HG03558 (cell line): Measurements from ENCODE around the gene RUFY3.
A peak's percentile ranks its signal among the peaks of the same experiment; 100 is the strongest.
"Not testable (repeated sequence)": the region's sequence is repeated elsewhere in the genome, so short reads cannot be mapped to it uniquely, and the experiment has no call there.

Experiments
- ATAC-seq: cut with Tn5 transposase; IDR thresholded peaks from one replicate; pipeline ENCODE4 v1.9.1; 2021; ENCODE audit warnings: moderate number of reproducible peaks; ENCODE audit not compliant: unreplicated experiment; ENCODE audit errors: extremely low read depth

Gene RUFY3

GRCh38 chr4:70769396-70769795, 47.6 kb downstream of the RUFY3 start:
- not testable (repeated sequence) for ATAC-seq

- ATAC-seq = no peak
Measured at GRCh38 chr4:70772929-70773555, 51.3 kb downstream of the RUFY3 start.

GRCh38 chr4:70778888-70779422, 57.2 kb downstream of the RUFY3 start:
- no peak for ATAC-seq

GRCh38 chr4:70783096-70783495, 61.3 kb downstream of the RUFY3 start:
- ATAC-seq = no peak

GRCh38 chr4:70787496-70787895, 65.7 kb downstream of the RUFY3 start:
- no peak for ATAC-seq

GRCh38 chr4:70788733-70789132, 67.0 kb downstream of the RUFY3 start:
- no peak for ATAC-seq

- ATAC-seq = no peak
Measured at GRCh38 chr4:70793626-70794025, 71.9 kb downstream of the RUFY3 start.

- ATAC-seq = peak; percentile 68
Measured at GRCh38 chr4:70801265-70801809, 79.6 kb downstream of the RUFY3 start.

- no peak for ATAC-seq
Measured at GRCh38 chr4:70802928-70803580, 81.3 kb downstream of the RUFY3 start.

GRCh38 chr4:70808151-70808550, 86.4 kb downstream of the RUFY3 start:
- no peak for ATAC-seq

GRCh38 chr4:70815370-70815769, 93.6 kb downstream of the RUFY3 start:
- ATAC-seq = no peak

GRCh38 chr4:70816894-70817293, 95.1 kb downstream of the RUFY3 start:
- no peak for ATAC-seq

GRCh38 chr4:70818173-70818855, 96.5 kb downstream of the RUFY3 start:
- ATAC-seq = no peak

- no peak for ATAC-seq
Measured at GRCh38 chr4:70818921-70819320, 97.2 kb downstream of the RUFY3 start.

GRCh38 chr4:70829015-70829414, 107.3 kb downstream of the RUFY3 start:
- ATAC-seq = no peak

- ATAC-seq = no peak
Measured at GRCh38 chr4:70829492-70829891, 107.7 kb downstream of the RUFY3 start.

GRCh38 chr4:70830054-70830453, 108.3 kb downstream of the RUFY3 start:
- no peak for ATAC-seq

GRCh38 chr4:70831293-70831692, 109.5 kb downstream of the RUFY3 start:
- no peak for ATAC-seq

- no peak for ATAC-seq
Measured at GRCh38 chr4:70833675-70834074, 111.9 kb downstream of the RUFY3 start.

GRCh38 chr4:70836081-70836480, 114.3 kb downstream of the RUFY3 start:
- no peak for ATAC-seq

GRCh38 chr4:70838204-70838603, 116.4 kb downstream of the RUFY3 start:
- ATAC-seq = no peak
